ENCODE data around the gene SNX5. TPM values are rescaled to one million over a fixed set of nuclear protein-coding genes. Genes with fewer than 3 reads are reported as not detected.
A peak's percentile ranks its signal among the peaks of the same experiment; 100 is the strongest.

SNX5 gene
- total and polyA plus RNA-seq, 2 of the 13 experiments (the other 11 are each of a cell fraction or from before 2014, with no cell fraction given), result 664 to 1,040 TPM

- TF ChIP-seq FOXP4 (CRISPR knock-in tag; IDR thresholded peaks at IDR 0.05) (peak; percentile 89), HNF1A (IDR thresholded peaks at IDR 0.05; ENCODE audit: low read depth) (0 out of 2 replicates have a peak, but pooled peaks have one; percentile 33), HNF1A (CRISPR knock-in tag; IDR thresholded peaks at IDR 0.05; ENCODE audit: borderline replicate concordance) (peak; percentile 53; the same call in 1 of the 2 replicates), SYNCRIP (IDR thresholded peaks at IDR 0.05; ENCODE audit: insufficient read depth, low read depth, low read length) (no peak), SNAPC5 (CRISPR knock-in tag; IDR thresholded peaks at IDR 0.05; ENCODE audit: borderline replicate concordance) (peak; percentile 81; the same call in 1 of the 2 replicates), ZNF549 (CRISPR knock-in tag; IDR thresholded peaks at IDR 0.05) (no peak), SIX1 (CRISPR knock-in tag; IDR thresholded peaks at IDR 0.05; ENCODE audit: borderline replicate concordance) (peak; percentile 82; the same call in 1 of the 2 replicates), HMGXB4 (CRISPR knock-in tag; IDR thresholded peaks at IDR 0.05; ENCODE audit: borderline replicate concordance in 1 of 2, low read depth in 1 of 2) (peak in 1 of 2 experiments; percentile 50; a peak in 1 of 4 replicates), KDM4B (CRISPR knock-in tag; IDR thresholded peaks at IDR 0.05) (0 out of 2 replicates have a peak, but pooled peaks have one; percentile 72), SMAD3 (CRISPR knock-in tag; IDR thresholded peaks at IDR 0.05) (peak; percentile 97), RARA (CRISPR knock-in tag; IDR thresholded peaks at IDR 0.05) (peak; percentile 77), THRA (CRISPR knock-in tag; IDR thresholded peaks at IDR 0.05; ENCODE audit: borderline replicate concordance) (peak; percentile 77; the same call in 1 of the 2 replicates), PRDM10 (CRISPR knock-in tag; IDR thresholded peaks at IDR 0.05; ENCODE audit: low read depth) (peak; percentile 68), ZNF792 (CRISPR knock-in tag; IDR thresholded peaks at IDR 0.05) (peak; percentile 97), FOSL2 (CRISPR knock-in tag; IDR thresholded peaks at IDR 0.05) (peak; percentile 87)
Observed at GRCh38 chr20:17985388-17986018, 16.9 kb upstream of the SNX5 start (continued).
